ENCODE measurements around the gene CBFB. TPM values are rescaled to one million over a fixed set of nuclear protein-coding genes. Genes with fewer than 3 reads are reported as not detected.

Gene CBFB
- total and polyA plus RNA-seq, 2 of the 13 experiments (the other 11 are each of a cell fraction or from before 2014, with no cell fraction given): 22.1 to 70.8 TPM

GRCh38 chr16:67028696-67029253, at the start of gene CBFB (continued):
- TF ChIP-seq, protein P1, sequence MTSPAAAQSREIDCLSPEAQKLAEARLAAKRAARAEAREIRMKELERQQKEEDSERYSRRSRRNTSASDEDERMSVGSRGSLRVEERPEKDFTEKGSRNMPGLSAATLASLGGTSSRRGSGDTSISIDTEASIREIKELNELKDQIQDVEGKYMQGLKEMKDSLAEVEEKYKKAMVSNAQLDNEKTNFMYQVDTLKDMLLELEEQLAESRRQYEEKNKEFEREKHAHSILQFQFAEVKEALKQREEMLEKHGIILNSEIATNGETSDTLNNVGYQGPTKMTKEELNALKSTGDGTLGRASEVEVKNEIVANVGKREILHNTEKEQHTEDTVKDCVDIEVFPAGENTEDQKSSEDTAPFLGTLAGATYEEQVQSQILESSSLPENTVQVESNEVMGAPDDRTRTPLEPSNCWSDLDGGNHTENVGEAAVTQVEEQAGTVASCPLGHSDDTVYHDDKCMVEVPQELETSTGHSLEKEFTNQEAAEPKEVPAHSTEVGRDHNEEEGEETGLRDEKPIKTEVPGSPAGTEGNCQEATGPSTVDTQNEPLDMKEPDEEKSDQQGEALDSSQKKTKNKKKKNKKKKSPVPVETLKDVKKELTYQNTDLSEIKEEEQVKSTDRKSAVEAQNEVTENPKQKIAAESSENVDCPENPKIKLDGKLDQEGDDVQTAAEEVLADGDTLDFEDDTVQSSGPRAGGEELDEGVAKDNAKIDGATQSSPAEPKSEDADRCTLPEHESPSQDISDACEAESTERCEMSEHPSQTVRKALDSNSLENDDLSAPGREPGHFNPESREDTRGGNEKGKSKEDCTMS (CRISPR knock-in tag; conservative IDR thresholded peaks at IDR 0.05): no peak; the same call in 1 of the 2 replicates
- TF ChIP-seq ZNF513 (CRISPR knock-in tag; conservative IDR thresholded peaks at IDR 0.05) (0 out of 2 replicates have a peak, but pooled peaks have one; percentile 76), ZNF3 (CRISPR knock-in tag; IDR thresholded peaks at IDR 0.05) (no peak), ZBTB8A (CRISPR knock-in tag; IDR thresholded peaks at IDR 0.05; ENCODE audit: borderline replicate concordance, low read depth) (no peak), HOXA9 (CRISPR knock-in tag; IDR thresholded peaks at IDR 0.05; ENCODE audit: borderline replicate concordance) (peak; percentile 60; the same call in 1 of the 2 replicates), HDAC6 (IDR thresholded peaks at IDR 0.05; ENCODE audit: low read depth, low read length) (no peak), IRF1 (CRISPR knock-in tag; IDR thresholded peaks at IDR 0.05; ENCODE audit: low read depth) (no peak), NCOA2 (CRISPR knock-in tag; IDR thresholded peaks at IDR 0.05) (peak; percentile 38; the same call in 1 of the 2 replicates), ATRX (CRISPR knock-in tag; IDR thresholded peaks at IDR 0.05; ENCODE audit: borderline replicate concordance) (no peak), GZF1 (CRISPR knock-in tag; IDR thresholded peaks at IDR 0.05) (peak; percentile 89), ZBTB14 (CRISPR knock-in tag; IDR thresholded peaks at IDR 0.05) (peak; percentile 60; the same call in 1 of the 2 replicates), MIER2 (CRISPR knock-in tag; IDR thresholded peaks at IDR 0.05) (peak; percentile 72), TBL1XR1 (IDR thresholded peaks at IDR 0.05; ENCODE audit: borderline replicate concordance, low read length, partially characterized antibody) (peak; percentile 51), ZBTB1 (CRISPR knock-in tag; IDR thresholded peaks at IDR 0.05; ENCODE audit: borderline replicate concordance) (no peak), SMAD1 (CRISPR knock-in tag; IDR thresholded peaks at IDR 0.05; ENCODE audit: borderline replicate concordance, low read depth) (no peak; the same call in 1 of the 2 replicates), AKAP8 (CRISPR knock-in tag; IDR thresholded peaks at IDR 0.05) (peak; percentile 59; the same call in 1 of the 2 replicates), MAF1 (CRISPR knock-in tag; IDR thresholded peaks at IDR 0.05; ENCODE audit: borderline replicate concordance) (peak; percentile 93; the same call in 1 of the 2 replicates), ZNF12 (CRISPR knock-in tag; IDR thresholded peaks at IDR 0.05) (peak; percentile 48; the same call in 1 of the 2 replicates), SP4 (CRISPR knock-in tag; IDR thresholded peaks at IDR 0.05) (0 out of 2 replicates have a peak, but pooled peaks have one; percentile 52), CC2D1A (CRISPR knock-in tag; IDR thresholded peaks at IDR 0.05) (peak; percentile 72; the same call in 1 of the 2 replicates), ZNF792 (CRISPR knock-in tag; IDR thresholded peaks at IDR 0.05) (peak; percentile 90), FOXK2 (IDR thresholded peaks at IDR 0.05) (no peak), SMYD3 (CRISPR knock-in tag; IDR thresholded peaks at IDR 0.05) (no peak)
- TF ChIP-seq, protein P2, sequence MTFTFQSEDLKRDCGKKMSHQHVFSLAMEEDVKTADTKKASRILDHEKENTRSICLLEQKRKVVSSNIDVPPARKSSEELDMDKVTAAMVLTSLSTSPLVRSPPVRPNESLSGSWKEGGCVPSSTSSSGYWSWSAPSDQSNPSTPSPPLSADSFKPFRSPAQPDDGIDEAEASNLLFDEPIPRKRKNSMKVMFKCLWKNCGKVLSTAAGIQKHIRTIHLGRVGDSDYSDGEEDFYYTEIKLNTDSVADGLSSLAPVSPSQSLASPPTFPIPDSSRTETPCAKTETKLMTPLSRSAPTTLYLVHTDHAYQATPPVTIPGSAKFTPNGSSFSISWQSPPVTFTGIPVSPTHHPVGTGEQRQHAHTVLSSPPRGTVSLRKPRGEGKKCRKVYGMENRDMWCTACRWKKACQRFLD (CRISPR knock-in tag; IDR thresholded peaks at IDR 0.05; ENCODE audit: borderline replicate concordance): peak; percentile 84; the same call in 1 of the 2 replicates
